Measurements from ENCODE around the gene SIGLEC6.

SIGLEC6 gene

DNA sequence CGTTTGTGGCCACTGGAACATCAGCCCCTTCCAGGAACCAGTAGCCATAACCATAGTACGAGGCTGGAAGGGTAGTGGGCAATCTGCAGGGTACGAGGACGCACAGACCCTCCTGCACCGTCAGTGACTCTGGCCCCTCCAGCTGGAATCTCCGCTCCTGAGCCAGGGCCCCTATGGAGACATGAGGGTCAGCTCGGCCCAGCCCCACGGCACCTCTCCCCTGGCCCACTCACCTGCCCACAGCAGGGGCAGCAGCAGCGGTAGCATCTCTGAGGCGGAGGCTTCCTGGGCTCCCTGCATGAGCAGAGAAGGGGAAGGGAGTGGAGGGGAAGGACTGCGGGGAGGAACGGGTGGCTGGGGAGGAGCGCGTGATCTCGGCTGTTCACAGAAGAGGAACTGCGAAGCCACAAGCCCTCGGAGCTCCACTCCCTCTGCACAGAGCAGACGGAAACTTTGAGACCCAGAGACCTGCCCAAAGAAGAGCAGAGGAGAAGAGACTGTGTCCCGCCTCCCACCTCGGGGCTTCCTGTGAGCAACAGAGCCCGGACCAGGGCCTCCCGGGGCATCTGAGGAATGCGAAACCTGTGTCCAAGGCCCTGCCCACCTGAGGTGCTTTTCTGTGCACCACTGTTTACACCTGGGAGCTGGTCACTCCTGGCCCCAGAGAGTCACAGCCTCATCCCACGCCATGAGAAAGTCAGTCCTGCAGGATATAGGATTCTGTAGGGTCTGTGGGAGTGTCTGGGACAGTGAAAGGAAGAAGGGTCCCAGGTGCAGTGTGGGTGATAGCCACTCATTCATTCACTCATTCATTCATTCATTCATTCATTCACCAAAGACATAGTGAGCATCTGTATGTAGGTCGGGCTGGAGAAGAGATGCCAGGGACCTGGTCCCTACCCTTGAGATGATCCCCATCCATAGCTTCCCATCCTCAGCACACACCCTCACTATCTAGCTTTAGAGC, at the start of gene SIGLEC6:
Gene SIGLEC6, minus strand, starts transcription at position 322 of the 967 bp plus-strand sequence. Its CDS starts 22 bp downstream, at position 300.
- no peak for DNase-seq

DNA sequence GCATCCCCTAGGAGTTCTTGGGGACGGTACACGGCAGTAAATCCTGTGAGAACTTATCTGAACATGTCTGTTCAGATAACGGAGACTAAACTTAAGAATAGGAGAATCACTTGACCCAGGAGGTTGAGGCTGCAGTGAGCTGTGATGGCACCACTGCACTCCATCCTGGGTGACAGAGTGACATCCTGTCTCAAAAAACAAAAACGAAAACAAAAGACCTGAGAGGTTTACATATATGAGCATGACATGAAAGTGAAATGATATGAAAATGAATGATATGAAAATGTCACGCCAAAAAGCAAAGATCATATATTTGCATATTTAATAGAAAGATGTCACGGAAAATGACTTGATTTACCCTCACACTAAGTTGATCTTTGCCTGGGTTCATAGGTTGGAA, 45.4 kb upstream of the SIGLEC6 start:
- DNase-seq, result no peak

DNA sequence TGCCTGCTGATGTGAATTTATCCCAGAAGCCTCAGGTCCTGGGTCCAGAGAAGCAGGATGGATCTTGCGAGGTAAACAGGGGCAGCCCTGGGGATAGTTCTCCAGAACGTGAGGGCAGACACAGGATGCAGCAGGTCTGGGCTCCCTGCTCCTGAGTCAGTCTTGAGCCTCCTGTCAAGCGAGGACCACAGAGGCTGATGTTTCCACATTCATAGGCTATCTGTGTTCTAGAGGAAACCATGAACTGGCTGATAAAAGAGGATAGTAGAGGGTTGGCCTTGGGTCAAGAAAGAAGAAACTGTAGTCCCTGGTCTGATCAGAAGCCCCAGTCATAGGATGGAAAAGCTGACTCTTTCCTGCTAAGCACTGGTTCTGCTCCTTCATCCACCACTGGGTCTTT, 41.9 kb upstream of the SIGLEC6 start:
- DNase-seq, result no peak

DNA sequence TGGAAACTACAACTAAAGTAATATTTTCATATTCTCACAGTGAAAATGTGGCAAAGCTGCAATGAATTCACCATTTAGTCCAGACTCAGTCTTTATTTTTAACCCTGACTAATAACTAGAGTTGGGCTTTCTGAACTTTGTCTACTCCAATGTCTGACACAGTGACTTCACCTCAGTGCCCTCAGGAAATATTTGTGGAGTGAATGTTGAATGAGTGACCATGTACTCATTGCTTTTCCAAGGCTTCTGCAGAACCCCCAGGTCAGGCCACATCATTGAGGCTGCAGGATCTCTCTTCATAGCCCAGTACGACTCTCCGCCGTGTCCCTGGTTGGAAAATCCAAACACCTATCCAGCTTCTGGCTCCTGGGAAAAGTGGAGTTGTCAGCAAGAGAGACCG, 41.4 kb upstream of the SIGLEC6 start:
- peak; percentile 42 for DNase-seq

DNA sequence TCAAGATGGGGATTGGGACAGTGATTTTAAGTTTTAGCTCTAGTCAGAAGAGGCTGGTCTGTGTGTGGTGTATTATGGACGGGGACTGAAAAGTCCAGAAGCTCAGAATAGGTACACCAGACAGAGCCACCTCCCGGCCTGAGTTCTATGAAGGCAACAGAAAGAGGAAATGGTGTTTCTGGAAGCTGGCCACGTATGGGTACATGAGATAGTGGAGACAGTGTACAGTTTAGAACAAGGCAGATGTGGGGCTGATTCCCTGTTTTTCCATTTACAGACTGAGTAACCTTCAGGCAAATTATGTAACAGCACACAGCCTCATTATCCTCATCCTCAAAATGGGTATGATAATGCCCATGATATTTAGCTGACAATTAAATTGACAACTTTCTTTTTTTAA, 40.9 kb upstream of the SIGLEC6 start:
- DNase-seq, result no peak

DNA sequence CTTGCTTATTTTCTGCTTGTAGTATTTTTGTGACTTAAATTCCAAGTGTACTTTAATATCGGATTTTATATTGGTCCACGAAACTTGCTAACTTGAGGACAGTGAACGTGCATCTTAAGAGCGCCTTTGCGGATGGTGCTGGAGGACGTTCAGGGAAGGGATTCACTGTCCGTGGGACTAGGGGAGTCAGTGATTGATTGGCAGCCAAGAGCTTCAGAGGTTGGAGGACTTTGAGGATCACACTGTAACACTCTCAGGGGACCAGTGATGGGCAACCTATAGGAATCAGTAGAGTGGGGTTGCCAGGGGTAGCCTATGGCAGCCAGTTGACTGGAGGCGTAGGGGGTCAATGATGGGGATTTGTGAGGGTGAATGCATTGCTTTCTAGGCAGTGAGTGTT, 40.1 kb upstream of the SIGLEC6 start:
- no peak for DNase-seq

DNA sequence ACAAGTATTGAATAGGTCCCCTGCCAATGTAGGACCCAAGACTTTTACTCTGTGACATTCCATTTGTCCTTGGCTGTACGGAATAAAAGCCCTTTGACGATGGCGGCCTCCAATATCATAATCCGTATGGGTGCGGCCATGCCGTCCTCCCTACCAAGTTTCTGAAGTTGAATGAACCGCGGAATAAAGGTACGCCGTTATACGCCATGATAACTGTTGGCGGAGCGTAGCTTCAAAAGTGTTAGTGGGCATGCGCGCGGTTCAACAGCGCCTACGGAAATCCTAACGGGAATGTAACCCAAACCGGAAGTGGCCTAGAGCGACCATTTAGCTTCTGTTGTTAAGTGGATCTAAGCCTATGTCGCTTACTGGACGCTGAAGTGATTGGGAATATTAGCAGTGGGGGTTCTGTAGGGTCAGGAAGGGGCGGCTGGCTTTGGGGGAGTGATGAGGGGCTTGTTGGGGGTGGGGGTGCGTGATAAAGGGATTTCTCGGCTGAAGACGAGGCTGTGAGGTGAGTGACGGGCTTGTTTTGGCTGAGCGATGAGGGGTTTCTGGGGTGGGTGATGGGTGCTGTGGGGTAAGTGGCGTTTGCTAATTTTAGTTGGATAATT, 39.6 kb upstream of the SIGLEC6 start, which contains the start of gene ZNF175:
Gene ZNF175, plus strand, starts transcription at position 322 of the 614 bp plus-strand sequence. CDS start 2,047 bp downstream, outside the sequence.
- peak; percentile 97 for DNase-seq

DNA sequence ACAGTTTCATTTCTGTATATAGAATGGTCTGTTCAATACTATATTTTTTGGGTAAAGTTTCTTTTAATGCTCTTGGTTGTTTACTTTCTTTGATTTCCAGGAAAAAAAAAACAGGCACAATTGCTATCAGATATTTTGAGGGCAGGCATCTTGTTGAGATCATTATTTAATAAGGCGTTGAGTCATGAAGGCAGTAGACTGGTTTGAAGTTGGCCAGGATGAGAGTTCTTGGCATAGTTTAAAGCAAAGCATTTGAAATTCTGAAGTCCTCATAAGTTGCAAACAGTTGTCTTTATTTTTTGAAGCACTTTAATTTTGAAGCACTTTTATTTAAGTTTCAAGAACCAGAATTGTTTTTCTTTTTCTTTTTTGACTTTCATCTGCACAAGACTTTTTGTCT, 37.0 kb upstream of the SIGLEC6 start:
- no peak for DNase-seq

DNA sequence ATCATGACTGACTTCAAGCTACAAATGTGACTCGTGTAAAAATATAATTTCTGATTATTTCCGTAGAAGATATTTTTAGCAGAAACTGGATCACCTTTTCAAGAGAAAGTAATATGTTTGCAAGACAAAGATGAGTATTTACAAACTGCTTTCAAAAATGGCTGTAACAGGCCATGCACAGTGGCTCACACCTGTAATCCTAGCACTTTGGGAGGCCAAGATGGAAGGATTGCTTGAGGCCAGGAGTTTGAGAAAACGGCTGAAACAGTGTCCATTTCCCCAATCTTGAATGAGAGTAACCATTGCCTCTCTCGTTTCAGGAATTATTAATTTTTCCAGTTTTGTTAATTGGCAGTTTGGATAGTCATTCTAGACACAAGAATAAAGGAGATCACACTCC, 36.1 kb upstream of the SIGLEC6 start:
- no peak for DNase-seq

DNA sequence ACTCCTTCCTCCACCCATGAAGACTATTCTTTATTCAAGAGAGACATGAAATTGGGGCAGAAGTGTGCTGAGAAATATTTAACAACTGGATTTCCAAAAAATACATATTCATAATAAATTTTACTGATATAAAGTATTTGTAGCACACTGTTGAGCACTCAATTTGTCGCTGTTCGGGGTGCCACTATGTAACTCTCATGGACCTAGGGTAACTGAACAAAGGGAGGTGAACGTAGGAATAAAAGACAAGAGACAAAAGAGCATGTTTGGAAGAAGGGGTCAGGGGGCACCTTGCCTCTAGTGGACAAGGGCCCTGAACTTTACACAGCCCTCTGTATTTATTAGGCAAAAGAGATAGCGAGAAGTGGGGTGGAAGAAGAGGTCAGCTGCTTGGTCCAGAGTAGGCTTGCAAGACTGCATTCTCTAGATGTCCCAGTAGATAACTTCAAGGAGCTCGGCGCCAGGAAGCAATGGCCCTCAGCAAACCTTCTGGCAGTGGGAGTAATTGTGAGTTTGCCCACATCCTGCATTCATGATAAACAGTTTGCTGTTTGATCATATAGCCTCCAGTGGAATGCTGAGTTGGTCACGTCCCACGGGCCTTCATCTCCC, 35.1 kb upstream of the SIGLEC6 start:
- no peak for DNase-seq

DNA sequence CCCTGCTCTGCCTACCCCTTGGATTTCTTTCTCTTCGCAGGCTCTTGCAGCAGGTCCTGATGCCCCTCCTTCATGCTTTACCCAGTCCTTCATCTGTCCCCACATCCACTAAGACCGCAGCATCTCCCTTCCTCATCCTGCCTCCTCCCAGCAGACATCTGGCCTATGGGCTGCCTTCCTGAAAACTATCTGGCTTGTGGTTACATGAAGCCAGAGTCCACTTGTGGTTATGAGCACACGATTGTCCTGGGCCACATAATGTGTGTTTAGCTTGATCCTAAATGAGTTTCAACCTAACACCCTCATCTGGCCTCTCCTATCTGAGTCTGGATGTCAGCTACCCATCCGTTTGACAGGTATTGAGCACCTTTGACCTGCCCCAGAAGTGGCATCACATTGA, 34.1 kb upstream of the SIGLEC6 start:
- no peak for DNase-seq

DNA sequence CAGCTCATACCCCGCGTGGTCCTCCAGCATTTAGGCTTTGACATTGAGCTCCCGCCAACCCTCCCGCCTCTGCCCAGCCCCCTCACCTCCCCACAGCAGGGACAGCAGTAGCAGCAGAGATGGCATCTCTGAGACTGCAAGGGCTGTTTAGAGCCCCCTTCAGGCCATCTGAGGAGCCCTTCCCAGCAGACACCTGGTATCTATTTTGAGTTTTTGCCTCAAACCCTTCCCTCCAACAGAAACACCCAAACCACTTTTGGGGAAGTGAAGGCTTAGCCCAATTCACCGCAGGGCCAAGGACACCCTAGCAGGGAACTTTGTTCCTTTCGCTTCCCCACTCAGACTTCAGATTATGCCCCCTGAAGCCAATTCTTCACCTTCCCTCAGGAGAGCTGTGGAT, 33.3 kb upstream of the SIGLEC6 start:
- no peak for DNase-seq

DNA sequence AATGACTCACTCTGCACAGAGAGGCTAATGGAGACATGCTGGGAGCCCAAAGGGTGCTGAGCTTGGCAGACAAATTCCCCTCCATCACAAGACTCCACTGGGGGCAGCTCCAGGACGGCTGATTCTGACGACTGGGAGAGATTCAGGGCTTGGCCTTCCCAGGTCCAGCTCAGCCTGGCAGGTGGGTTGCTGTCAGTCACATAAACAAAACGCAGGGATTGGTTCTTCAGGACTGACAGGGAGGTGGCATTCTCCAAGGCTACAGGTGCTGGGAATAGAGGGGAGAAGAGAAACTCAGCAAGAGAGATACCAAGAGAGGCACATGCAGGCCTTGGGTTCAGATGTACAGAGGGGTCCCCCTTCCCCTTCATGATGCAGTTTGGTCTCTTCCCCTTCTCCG, 28.9 kb upstream of the SIGLEC6 start:
- DNase-seq, result no peak

DNA sequence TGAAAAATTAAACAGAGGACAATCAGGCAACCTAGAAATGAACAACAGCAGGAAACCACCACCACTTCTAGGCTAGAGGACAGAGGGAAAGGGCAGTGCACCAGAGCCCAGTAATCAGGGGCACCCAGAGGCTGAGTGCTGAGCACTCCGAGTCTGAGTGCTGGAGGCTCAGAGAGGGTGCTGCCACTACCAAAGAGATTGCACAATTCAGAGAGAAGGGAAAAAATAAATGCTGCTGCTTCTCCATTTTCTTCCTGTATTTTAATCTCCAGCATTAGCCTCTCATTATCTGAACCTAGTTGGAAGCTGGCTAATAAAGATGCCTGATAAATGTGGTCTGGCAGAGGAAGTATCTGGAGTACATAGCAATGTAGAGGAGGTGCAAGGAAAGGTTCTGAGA, 27.8 kb upstream of the SIGLEC6 start:
- DNase-seq, result no peak

DNA sequence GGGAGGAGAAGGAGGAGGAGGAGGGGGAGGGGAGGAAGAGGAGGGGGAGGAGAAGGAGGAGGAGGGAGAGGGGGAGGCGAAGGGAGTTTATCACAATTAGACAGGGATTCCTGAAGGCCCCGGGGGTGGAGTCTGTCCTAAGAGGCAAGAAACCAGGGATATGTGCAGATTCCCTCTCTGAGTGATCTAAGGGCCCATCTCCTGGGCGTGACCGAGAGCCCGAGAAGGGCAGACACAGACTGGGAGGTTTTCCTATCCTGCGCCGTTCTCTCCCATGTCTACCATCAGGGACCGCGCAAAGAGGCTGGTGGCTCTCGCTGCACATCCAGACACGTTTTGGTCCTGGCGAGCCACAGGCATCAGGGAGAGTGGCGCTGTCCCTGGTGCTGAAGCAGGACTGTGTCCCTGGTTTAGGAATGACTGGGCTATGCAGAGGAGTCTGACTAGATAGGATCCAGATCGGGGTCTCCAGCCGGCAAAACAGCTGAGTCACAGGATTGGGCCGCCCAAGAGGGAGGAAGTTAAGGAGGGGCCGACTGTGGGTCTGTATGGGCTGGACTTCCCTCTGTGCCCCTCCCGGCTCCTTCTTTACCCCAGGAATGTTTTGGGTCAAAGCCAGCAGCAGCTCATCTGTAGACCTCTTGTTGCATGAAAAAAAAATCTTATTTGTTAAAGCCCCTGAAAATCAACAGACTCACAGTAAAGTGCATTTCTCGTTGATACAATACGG, 21.7 kb upstream of the SIGLEC6 start:
- DNase-seq, result peak; percentile 5

DNA sequence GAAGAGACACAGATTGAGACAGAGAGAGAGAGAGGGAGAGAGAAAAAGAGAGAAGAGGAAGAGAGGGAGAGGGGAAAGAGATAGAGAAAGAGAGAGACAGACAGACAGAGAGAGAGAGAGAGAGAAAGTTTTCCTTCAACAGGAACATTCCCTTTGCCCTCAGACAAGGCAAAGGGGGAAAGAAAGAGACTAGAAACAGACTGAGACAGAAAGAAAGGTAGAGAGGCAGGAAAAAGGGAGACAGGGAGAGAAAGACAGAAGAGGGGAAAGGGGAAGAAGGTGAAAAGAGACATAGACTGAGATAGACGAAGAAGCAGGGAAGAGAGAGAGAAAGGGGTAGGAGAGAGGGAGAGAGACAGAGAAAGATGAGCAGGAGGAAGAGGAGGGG, 21.1 kb upstream of the SIGLEC6 start:
- DNase-seq, result no peak

DNA sequence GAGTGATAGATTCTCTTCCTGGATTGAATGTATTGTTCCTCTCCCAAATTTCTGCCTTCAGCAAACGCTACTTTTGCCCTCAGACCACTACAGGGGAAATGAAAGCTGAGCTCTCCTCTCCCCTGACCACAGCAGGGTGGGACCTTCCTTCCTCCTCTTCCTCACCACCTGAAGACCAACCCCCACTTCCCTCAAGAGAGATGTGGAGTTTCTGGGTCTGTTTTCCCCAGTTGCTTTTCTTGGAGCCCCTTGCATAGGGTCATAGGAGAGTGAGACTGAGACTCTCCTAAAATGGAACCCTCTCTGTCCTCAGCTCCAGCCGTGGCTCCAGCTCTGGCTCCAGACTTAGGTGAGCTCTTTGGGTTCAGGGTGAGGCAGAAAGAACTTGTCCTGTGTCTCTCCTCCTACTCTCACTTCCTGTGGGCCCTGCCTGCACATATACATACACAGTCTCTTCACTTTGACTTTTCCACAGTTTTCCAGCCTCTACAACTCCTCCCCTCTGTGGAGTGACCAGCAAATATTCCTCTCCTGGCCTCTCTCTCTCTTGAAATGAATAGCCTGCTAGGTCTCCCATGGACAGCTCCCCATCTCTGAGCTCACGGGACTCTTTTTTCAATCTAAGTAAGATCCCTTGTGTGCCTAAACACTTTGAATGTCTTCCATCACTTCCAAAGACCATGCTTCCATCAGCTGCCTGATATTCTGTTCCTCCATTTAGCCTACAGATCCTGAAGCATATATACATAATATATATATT, 20.4 kb upstream of the SIGLEC6 start:
- no peak for DNase-seq

DNA sequence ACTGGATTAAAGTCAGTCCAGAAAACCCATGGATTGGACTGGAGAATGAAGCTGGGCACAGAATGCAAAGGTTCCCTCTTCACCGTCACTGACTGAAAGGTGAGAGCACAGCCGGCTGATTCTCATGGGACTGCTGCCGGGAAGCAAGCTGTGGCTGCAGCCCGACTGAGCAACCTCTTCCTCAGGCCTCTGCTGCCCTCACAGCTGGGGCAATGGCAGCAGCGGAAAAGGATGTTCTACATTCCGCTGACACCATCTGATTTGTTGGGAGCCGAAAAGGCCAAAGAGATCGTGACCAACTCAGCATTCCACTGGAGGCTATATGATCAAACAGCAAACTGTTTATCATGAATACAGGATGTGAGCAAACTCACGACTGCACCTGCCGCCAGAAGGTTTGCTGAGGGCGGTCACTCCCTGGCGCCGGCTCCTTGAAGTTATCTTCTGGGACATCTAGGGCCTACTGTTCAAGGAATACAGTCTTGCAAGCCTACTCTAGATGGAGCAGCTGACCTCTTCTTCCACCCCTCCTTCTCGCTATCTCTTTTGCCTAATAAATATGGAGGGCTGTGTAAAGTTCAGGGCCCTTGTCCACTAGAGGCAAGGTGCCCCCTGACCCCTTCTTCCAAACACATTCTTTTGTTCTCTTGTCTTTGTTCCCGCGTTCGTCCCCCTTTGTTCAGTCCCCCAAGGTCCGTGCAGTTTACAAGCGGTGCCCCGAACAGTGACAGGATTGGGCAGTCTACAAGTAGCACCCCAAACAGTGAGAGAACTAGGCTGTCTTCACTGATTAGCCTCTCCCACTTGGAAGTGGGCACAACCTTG, 19.6 kb upstream of the SIGLEC6 start:
- no peak for DNase-seq

DNA sequence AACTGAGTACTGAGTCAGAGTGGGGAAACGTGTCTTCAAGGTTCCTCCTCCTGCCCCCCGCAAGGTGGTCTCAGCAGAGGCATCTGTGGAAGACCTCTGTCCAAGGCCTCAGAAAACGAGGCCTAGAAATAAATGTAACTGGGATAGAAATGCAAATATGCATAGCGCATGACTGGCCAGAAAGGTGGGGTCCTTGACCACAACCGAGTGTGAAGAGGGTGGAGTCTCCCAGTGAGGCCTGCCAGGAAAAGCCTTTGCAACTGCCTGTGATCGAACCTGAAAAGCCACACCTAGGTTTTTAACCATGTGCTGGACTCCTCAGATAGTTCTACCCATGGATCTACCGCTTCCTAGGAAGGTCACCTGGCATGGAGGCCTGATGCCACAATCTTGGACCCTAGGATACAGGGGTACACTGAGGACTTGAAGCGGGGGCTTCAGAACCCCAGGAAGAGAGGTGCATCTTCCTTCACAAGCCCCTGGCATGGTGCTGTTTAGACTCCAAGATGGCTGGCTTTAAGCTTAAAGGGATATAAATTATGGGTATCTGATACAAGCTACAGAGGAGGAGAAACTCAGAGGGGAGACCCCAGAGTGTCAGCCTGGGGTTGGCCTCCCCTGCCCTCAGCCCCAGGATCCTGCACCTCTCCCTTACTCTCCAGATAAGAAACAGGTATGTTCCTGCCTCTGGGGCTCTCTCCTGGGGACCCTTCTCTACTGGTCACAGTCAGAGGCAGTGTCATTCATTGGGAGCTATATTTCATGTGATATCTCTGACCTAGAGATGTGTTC, 18.3 kb upstream of the SIGLEC6 start:
- DNase-seq, result no peak

DNA sequence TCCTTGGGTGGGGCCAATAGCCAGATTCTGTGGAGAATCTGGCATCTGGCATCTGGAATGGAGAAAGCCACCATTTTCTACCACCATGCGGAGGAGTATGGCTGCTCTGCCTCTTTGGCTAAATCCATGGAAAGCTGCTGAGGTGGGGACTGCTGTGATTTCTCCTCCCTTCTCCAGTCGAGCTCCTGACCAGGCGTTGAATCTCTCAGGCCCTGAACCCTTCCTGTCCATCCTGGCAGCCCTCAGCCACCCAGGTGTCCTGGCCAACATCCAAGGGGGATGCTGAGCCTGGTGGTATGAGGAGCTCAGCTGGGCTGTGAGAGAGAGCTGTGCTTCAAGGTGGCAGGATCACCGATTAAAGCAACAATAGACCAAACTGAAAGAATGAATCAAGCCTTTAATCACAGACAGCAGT, 17.4 kb upstream of the SIGLEC6 start:
- no peak for DNase-seq

Data from kidney glomerular epithelial cell (primary cell).